Panc1 (cell line): Measurements from ENCODE around the gene PLEKHN1. TPM values are rescaled to one million over a fixed set of nuclear protein-coding genes. Genes with fewer than 3 reads are reported as not detected.

Experiments used
- ATAC-seq: fragments of 200-7000 bp; cut with Tn5 transposase; 2 replicates; pipeline ENCODE4 v1.9.1; 2020; ENCODE audit warnings: mild to moderate bottlenecking, moderate library complexity
- BruUV-seq: library from RNA; stranded (reverse); fragments of 400-500 nt; replicated peaks from 2 replicates; lab custom pipeline; 2021; lab: Mats Ljungman, UMichigan
- CTCF ChIA-PET: fragments of 300-600 bp; sonication (Branson Sonifier 250); formaldehyde crosslinking; loops from one replicate; lab custom pipeline; 2022; ENCODE audit warnings: antibody characterized with exemption; lab: Charles Lee
- POLR2A ChIA-PET: fragments of 300-600 bp; sonication (Branson Sonifier 250); formaldehyde crosslinking; loops from one replicate; lab custom pipeline; 2022; ENCODE audit warnings: antibody characterized with exemption; lab: Charles Lee
- DNase-seq: peaks from one replicate; pipeline ENCODE4 v3.0.0-alpha.2; 2010; ENCODE audit warnings: low read depth, low spot score
- H3K27ac ChIP-seq: 2 replicates; pipeline ENCODE4 v1.5.1; 2011; ENCODE audit warnings: mild to moderate bottlenecking, low read length, inconsistent platforms
- H3K27me3 ChIP-seq: fragments of 200-500 bp; sonication (Bioruptor generic); 2 replicates; pipeline ENCODE4 v1.6.0; 2014; ENCODE audit warnings: low read length, inconsistent platforms; ENCODE audit not compliant: control insufficient read depth, insufficient read depth
- H3K36me3 ChIP-seq: fragments of 200-500 bp; sonication (Bioruptor generic); 2 replicates; pipeline ENCODE4 v1.5.1; 2014; ENCODE audit warnings: inconsistent platforms, mild to moderate bottlenecking, low read length, moderate library complexity; ENCODE audit not compliant: control insufficient read depth, insufficient read depth
- H3K4me1 ChIP-seq: 2 replicates; pipeline ENCODE4 v1.5.1; 2011; ENCODE audit warnings: inconsistent platforms, mild to moderate bottlenecking, low read length, moderate library complexity; ENCODE audit not compliant: control insufficient read depth, insufficient read depth
- H3K4me3 ChIP-seq, 2 experiments: 2 replicates each; pipeline ENCODE4 v1.5.1; 2011 to 2012; ENCODE audit warnings: low read depth in 2 of 2, low read length in 2 of 2, mild to moderate bottlenecking in 2 of 2, inconsistent platforms in 1 of 2, moderate library complexity in 1 of 2
- H3K9me3 ChIP-seq: fragments of 200-500 bp; sonication (Bioruptor generic); 2 replicates; pipeline ENCODE4 v1.5.1; 2014; ENCODE audit warnings: low read depth, mild to moderate bottlenecking, inconsistent platforms, low read length, moderate library complexity; ENCODE audit not compliant: control insufficient read depth, insufficient read depth
- SIN3A ChIP-seq: IDR thresholded peaks from 2 replicates; pipeline ENCODE4 v1.6.1; 2012; ENCODE audit warnings: low read depth, mild to moderate bottlenecking, low read length, moderate library complexity, borderline replicate concordance; ENCODE audit not compliant: insufficient read depth
- TCF7L2 ChIP-seq: IDR thresholded peaks from 2 replicates; pipeline ENCODE4 v1.6.1; 2011; ENCODE audit warnings: mild to moderate bottlenecking, low read depth, low read length, inconsistent platforms
- in situ Hi-C: cut with HindIII; loops from 2 replicates; pipeline ENCODE4 v1.10.0; 2016; ENCODE audit warnings: low sequenced_read_pairs, low pct_unique_long_range_greater_than_20kb
- intact Hi-C: fragments of 100-400 bp; cut with micrococcal nuclease; formaldehyde crosslinking; loops from one replicate; pipeline ENCODE4 v1.10.0; 2022; ENCODE audit not compliant: unreplicated experiment
- total RNA-seq: library from RNA; stranded (reverse); gene quantifications from one replicate; pipeline ENCODE4 v1.2.1, GENCODE V29; 2021; ENCODE audit not compliant: unreplicated experiment
- TF ChIP-seq, protein P1 (sequence below): fragments of 450-650 bp; IDR thresholded peaks from 2 replicates; pipeline ENCODE4 v1.5.1; 2017; ENCODE audit warnings: mild to moderate bottlenecking
- TF ChIP-seq, protein P2 (sequence below), 2 experiments: IDR thresholded peaks; 2 replicates each; pipeline ENCODE4 v1.6.1; 2011 to 2012; ENCODE audit warnings: low read depth in 2 of 2, control low read depth in 1 of 2, low read length in 1 of 2, mild to moderate bottlenecking in 1 of 2, moderate library complexity in 1 of 2; ENCODE audit not compliant: insufficient read depth in 1 of 2

PLEKHN1 gene
- total RNA-seq, 1 experiment from 2014 or later = 9.8 TPM

DNA sequence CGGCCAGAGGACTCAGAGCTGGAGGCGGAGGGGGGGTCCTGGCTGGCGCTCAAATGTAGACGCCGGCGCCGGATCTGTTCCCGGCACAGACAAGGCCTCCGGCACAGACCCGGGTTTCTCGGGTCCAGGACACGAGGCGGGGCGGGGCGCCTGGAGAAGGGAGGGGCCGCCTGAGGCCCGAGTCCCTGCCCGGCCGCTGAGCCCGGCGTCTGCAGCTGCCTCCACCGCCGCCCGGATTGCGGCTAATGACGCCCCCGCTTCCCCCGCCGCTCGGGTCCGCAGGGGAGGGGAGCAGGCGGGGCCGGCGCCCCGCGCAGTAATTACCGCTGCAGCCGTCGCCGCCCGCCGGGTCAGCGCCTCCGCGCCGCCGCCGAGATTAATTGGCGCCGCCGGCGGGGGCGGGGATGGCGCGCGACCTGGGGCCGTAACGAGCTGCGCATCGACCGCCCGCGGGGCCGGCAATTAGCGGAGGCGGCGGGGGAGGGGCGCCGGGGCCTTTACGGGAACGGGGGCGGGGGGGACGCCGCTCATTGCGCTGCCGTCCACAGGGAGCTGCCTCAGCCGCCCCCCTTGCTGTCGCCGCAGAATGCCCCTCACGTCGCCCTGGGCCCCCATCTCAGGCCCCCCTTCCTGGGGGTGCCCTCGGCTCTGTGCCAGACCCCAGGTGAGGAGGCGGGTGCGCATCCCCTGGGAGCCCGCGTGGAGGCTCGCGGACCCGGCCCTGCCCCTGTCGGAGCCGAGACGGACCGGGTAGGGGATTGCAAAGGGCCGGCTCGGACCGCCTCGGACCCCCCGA lies 24.5 kb upstream of the PLEKHN1 start:
- DNase-seq (no peak), ATAC-seq (peak; percentile 52)
- Histone ChIP-seq H3K4me1 (peaks cover 68% of the 10 kb centered on the region), H3K9me3 (no peaks in the 10 kb centered on the region), H3K4me3 (peak overlapping the region; percentile 40 to 57), H3K27ac (peak overlapping the region; percentile 87), H3K27me3 (no peaks in the 10 kb centered on the region), H3K36me3 (no peaks in the 10 kb centered on the region)
- TF ChIP-seq, protein P1, sequence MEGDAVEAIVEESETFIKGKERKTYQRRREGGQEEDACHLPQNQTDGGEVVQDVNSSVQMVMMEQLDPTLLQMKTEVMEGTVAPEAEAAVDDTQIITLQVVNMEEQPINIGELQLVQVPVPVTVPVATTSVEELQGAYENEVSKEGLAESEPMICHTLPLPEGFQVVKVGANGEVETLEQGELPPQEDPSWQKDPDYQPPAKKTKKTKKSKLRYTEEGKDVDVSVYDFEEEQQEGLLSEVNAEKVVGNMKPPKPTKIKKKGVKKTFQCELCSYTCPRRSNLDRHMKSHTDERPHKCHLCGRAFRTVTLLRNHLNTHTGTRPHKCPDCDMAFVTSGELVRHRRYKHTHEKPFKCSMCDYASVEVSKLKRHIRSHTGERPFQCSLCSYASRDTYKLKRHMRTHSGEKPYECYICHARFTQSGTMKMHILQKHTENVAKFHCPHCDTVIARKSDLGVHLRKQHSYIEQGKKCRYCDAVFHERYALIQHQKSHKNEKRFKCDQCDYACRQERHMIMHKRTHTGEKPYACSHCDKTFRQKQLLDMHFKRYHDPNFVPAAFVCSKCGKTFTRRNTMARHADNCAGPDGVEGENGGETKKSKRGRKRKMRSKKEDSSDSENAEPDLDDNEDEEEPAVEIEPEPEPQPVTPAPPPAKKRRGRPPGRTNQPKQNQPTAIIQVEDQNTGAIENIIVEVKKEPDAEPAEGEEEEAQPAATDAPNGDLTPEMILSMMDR = no peak
- TF ChIP-seq, protein P2, sequence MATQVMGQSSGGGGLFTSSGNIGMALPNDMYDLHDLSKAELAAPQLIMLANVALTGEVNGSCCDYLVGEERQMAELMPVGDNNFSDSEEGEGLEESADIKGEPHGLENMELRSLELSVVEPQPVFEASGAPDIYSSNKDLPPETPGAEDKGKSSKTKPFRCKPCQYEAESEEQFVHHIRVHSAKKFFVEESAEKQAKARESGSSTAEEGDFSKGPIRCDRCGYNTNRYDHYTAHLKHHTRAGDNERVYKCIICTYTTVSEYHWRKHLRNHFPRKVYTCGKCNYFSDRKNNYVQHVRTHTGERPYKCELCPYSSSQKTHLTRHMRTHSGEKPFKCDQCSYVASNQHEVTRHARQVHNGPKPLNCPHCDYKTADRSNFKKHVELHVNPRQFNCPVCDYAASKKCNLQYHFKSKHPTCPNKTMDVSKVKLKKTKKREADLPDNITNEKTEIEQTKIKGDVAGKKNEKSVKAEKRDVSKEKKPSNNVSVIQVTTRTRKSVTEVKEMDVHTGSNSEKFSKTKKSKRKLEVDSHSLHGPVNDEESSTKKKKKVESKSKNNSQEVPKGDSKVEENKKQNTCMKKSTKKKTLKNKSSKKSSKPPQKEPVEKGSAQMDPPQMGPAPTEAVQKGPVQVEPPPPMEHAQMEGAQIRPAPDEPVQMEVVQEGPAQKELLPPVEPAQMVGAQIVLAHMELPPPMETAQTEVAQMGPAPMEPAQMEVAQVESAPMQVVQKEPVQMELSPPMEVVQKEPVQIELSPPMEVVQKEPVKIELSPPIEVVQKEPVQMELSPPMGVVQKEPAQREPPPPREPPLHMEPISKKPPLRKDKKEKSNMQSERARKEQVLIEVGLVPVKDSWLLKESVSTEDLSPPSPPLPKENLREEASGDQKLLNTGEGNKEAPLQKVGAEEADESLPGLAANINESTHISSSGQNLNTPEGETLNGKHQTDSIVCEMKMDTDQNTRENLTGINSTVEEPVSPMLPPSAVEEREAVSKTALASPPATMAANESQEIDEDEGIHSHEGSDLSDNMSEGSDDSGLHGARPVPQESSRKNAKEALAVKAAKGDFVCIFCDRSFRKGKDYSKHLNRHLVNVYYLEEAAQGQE (IDR thresholded peaks at IDR 0.05; ENCODE audit: insufficient read depth in 1 of 2, low read depth in 2 of 2, low read length in 1 of 2) = no peak
- peak; percentile 83 for TF ChIP-seq TCF7L2
- TF ChIP-seq SIN3A = no peak
- in situ Hi-C loops = no loop called here
- BruUV-seq = no TSS peak
- intact Hi-C loops = loop anchor here (5.0 kb wide), 1 partner anchor 34 kb away; no protein-coding TSS in a partner anchor
- ChIA-PET POLR2A (interaction anchor here (0.6 to 1.0 kb wide), 2 partner anchors 12 to 330 kb away, joined by 3 read pairs; no protein-coding TSS in a partner anchor), CTCF (interaction anchor here (0.6 kb wide), 2 partner anchors 232 to 1323 kb away, joined by 4 read pairs; partner anchors contain the start of gene TTLL10)

- DNase-seq (no peak), ATAC-seq (peak; percentile 3; the same call in 1 of the 2 replicates)
- Histone ChIP-seq H3K36me3 (no peaks in the 10 kb centered on the region), H3K27ac (peak overlapping the region; percentile 87), H3K4me1 (peaks cover 65% of the 10 kb centered on the region), H3K4me3 (peak overlapping the region; percentile 40 to 57), H3K27me3 (no peaks in the 10 kb centered on the region), H3K9me3 (no peaks in the 10 kb centered on the region)
- ChIA-PET POLR2A (interaction anchor here (0.6 to 1.0 kb wide), 3 partner anchors 12 to 329 kb away, joined by 3 to 4 read pairs (median 3); no protein-coding TSS in a partner anchor), CTCF (interaction anchor here (0.6 kb wide), 2 partner anchors 17 to 1322 kb away, joined by 3 to 4 read pairs; partner anchors contain the start of gene NOC2L)
- no peak for TF ChIP-seq TCF7L2
- TF ChIP-seq, protein P1 = peak; percentile 38; the same call in 1 of the 2 replicates
- BruUV-seq = no TSS peak
- in situ Hi-C loops (no loop called here), intact Hi-C loops (loop anchor here (5.0 kb wide), 1 partner anchor 35 kb away; no protein-coding TSS in a partner anchor)
Observed at GRCh38 chr1:942411-942821, 23.9 kb upstream of the PLEKHN1 start.
